Measurements from ENCODE around the gene PRKAG2.

The PRKAG2 gene

DNA sequence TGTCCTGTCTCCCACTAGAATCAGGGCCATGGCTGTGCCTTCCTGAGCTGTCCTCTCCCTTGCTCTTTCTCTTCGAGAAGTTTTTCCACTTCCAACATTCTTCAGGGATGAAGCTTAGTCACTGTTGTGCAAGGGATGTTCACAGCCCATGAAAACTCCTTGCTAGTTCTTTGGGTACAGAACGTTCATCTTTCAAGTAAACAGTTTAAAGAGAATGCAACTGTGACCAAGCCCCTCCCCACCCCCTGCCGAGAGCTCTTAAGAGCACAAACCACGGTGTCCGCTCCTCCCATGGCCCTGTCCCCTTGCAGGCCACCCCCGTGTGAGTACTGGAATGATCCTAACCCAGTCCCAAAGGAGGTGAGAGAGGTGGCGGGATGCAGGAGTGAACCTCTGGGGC lies 196.1 kb downstream of the PRKAG2 start:
- Histone ChIP-seq H3K9me2 (replicated peaks; ENCODE audit: control insufficient read depth, low read length) (no peaks in the 10 kb centered on the region), H3K9me3 (ENCODE audit: control insufficient read depth, insufficient read depth, low read length) (no peaks in the 10 kb centered on the region), H3K79me2 (ENCODE audit: control insufficient read depth, low read length) (no peaks in the 10 kb centered on the region), H3K4me2 (ENCODE audit: low read length) (no peak overlapping the region), H4K20me1 (ENCODE audit: control insufficient read depth, insufficient read depth, low read depth, low read length) (no peaks in the 10 kb centered on the region), H3K27ac (ENCODE audit: low read depth, low read length) (no peak overlapping the region), H3F3A (ENCODE audit: control insufficient read depth, insufficient read depth) (no peaks in the 10 kb centered on the region), H3K36me3 (ENCODE audit: control insufficient read depth, low read length) (no peaks in the 10 kb centered on the region), H3K27me3 (ENCODE audit: control insufficient read depth, low read length) (no peaks in the 10 kb centered on the region), H3K4me3 (ENCODE audit: low read length) (no peak overlapping the region), H3K4me1 (ENCODE audit: control insufficient read depth, low read length) (no peaks in the 10 kb centered on the region)
- TF ChIP-seq EZH2phosphoT487 (IDR thresholded peaks at IDR 0.05; ENCODE audit: borderline replicate concordance, low read length): no peak
- TF ChIP-seq, protein P1, sequence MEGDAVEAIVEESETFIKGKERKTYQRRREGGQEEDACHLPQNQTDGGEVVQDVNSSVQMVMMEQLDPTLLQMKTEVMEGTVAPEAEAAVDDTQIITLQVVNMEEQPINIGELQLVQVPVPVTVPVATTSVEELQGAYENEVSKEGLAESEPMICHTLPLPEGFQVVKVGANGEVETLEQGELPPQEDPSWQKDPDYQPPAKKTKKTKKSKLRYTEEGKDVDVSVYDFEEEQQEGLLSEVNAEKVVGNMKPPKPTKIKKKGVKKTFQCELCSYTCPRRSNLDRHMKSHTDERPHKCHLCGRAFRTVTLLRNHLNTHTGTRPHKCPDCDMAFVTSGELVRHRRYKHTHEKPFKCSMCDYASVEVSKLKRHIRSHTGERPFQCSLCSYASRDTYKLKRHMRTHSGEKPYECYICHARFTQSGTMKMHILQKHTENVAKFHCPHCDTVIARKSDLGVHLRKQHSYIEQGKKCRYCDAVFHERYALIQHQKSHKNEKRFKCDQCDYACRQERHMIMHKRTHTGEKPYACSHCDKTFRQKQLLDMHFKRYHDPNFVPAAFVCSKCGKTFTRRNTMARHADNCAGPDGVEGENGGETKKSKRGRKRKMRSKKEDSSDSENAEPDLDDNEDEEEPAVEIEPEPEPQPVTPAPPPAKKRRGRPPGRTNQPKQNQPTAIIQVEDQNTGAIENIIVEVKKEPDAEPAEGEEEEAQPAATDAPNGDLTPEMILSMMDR (IDR thresholded peaks at IDR 0.05; ENCODE audit: low read depth, low read length, poor library complexity, severe bottlenecking): no peak

DNA sequence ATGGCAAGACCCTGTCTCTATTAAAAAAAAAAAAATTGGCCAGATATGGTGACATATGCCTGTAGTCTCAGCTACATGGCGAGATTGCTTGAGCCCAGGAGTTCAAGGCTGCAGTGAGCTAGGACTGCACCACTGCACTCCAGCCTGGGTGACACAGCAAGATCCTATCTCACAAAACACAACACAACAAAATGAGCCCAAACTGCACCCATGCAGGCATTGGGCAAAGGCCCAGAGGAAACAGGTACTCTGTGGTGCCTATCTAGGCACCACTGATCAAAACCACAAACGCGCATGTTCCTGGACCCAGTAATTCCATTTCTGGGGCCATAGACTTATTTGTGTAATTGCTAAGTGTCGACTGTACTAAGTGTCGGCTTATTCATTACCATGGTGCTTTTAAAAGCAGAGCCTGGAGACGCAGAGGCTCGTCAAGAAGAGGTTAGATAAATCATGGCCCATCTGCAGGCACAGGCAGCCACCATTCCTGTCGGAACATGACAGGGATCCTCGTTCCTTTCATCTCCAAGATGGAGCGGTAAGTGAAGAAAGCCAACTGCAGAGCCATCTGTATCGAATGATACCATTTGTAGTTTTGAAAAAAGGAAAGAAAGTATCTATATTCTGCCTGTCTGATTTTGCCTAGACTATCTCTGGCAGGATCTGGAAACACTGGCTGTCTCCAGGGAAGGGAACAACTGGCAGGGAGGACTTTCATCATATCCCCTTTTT lies 196.9 kb downstream of the PRKAG2 start:
- Histone ChIP-seq H3K4me2 (ENCODE audit: low read length) (no peak overlapping the region), H4K20me1 (ENCODE audit: control insufficient read depth, insufficient read depth, low read depth, low read length) (no peaks in the 10 kb centered on the region), H3K9me3 (ENCODE audit: control insufficient read depth, insufficient read depth, low read length) (no peaks in the 10 kb centered on the region), H3K27me3 (ENCODE audit: control insufficient read depth, low read length) (no peaks in the 10 kb centered on the region), H3K4me3 (ENCODE audit: low read length) (no peak overlapping the region), H3K4me1 (ENCODE audit: control insufficient read depth, low read length) (no peaks in the 10 kb centered on the region), H3K36me3 (ENCODE audit: control insufficient read depth, low read length) (no peaks in the 10 kb centered on the region), H3K27ac (ENCODE audit: low read depth, low read length) (no peak overlapping the region), H3F3A (ENCODE audit: control insufficient read depth, insufficient read depth) (no peaks in the 10 kb centered on the region), H3K9me2 (replicated peaks; ENCODE audit: control insufficient read depth, low read length) (no peaks in the 10 kb centered on the region), H3K79me2 (ENCODE audit: control insufficient read depth, low read length) (no peaks in the 10 kb centered on the region)
- TF ChIP-seq, protein P1 (IDR thresholded peaks at IDR 0.05; ENCODE audit: low read depth, low read length, poor library complexity, severe bottlenecking): no peak
- no peak for TF ChIP-seq EZH2phosphoT487 (IDR thresholded peaks at IDR 0.05; ENCODE audit: borderline replicate concordance, low read length)

DNA sequence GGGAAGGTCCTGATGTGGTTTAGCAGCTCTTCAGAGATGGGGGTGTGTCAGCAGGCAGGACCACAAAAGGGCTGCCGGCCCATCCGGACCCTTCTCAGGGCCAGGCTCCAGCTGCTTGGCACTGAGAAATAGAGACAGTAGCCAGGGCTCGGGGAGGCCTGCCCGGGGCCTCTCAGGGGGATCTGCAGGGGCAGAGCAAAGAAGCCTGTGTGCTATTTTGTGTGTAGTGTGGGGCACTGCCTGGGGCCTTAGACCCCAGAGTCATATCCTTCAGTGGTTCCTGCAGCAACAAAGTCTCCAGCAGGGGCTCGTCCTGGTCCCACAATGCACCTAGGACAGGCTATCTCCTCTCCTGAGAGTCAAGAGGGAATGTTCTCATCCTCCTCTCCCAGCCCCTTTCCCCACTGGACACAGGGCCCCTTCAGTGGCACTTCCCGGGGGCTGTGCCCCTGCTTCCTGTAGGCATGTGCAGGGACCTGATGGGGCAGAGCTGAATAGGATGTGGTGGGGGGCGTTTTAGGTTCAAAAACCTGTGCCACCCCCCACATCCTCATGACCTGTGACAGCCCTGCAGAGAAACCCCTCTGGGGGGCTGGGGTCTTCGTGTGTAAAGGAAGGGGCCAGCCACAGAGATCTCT lies 197.7 kb downstream of the PRKAG2 start:
- Histone ChIP-seq H3K9me2 (replicated peaks; ENCODE audit: control insufficient read depth, low read length) (no peaks in the 10 kb centered on the region), H3K27ac (ENCODE audit: low read depth, low read length) (no peak overlapping the region), H3F3A (ENCODE audit: control insufficient read depth, insufficient read depth) (no peaks in the 10 kb centered on the region), H3K79me2 (ENCODE audit: control insufficient read depth, low read length) (no peaks in the 10 kb centered on the region), H3K4me2 (ENCODE audit: low read length) (no peak overlapping the region), H4K20me1 (ENCODE audit: control insufficient read depth, insufficient read depth, low read depth, low read length) (no peaks in the 10 kb centered on the region), H3K27me3 (ENCODE audit: control insufficient read depth, low read length) (no peaks in the 10 kb centered on the region), H3K4me3 (ENCODE audit: low read length) (no peak overlapping the region), H3K4me1 (ENCODE audit: control insufficient read depth, low read length) (no peaks in the 10 kb centered on the region), H3K9me3 (ENCODE audit: control insufficient read depth, insufficient read depth, low read length) (no peaks in the 10 kb centered on the region), H3K36me3 (ENCODE audit: control insufficient read depth, low read length) (no peaks in the 10 kb centered on the region)
- TF ChIP-seq, protein P1 (IDR thresholded peaks at IDR 0.05; ENCODE audit: low read depth, low read length, poor library complexity, severe bottlenecking): no peak
- no peak for TF ChIP-seq EZH2phosphoT487 (IDR thresholded peaks at IDR 0.05; ENCODE audit: borderline replicate concordance, low read length)

Data from DOHH2 (cell line).